ENCODE results near the gene IL3RA.

GRCh38 chrX:1355131-1356046, 18.8 kb downstream of the IL3RA start:
- TF ChIP-seq POLR2AphosphoS5 (IDR thresholded peaks at IDR 0.05; ENCODE audit: low read depth, low read length) (no peak), FOXP2 (optimal IDR thresholded peaks at IDR 0.05; ENCODE audit: borderline replicate concordance, extremely low read depth, extremely low read length, insufficient read depth) (no peak)

All from PFSK-1 (cell line).